Left lung (tissue), 10 donors: ENCODE measurements around the gene BCAS3. TPM values are rescaled to one million over a fixed set of nuclear protein-coding genes. Genes with fewer than 3 reads are reported as not detected.

Source experiments
- ATAC-seq: fragments of 200-7000 bp; cut with Tn5 transposase; one replicate; pipeline ENCODE4 v1.9.1; 2020; ENCODE audit warnings: moderate library complexity
- DNase-seq, 4 donors: peaks; one replicate each; pipeline ENCODE4 v3.0.0-alpha.2; 2013 to 2020
- H3K27ac ChIP-seq, 2 donors: fragments of 200-600 bp; sonication (generic) in 1 of 2; one replicate each; pipeline versions ENCODE4 v1.5.0 to v1.8.0; 2020 to 2021
- H3K27me3 ChIP-seq, 2 donors: fragments of 200-600 bp; sonication (generic) in 1 of 2; one replicate each; pipeline versions ENCODE4 v1.5.0 to v1.8.0; 2020 to 2021
- H3K36me3 ChIP-seq, 2 donors: fragments of 200-600 bp; sonication (generic) in 1 of 2; one replicate each; pipeline versions ENCODE4 v1.5.0 to v1.8.0; 2020 to 2021
- H3K4me1 ChIP-seq, 2 donors: fragments of 200-600 bp; one replicate each; pipeline ENCODE4 v1.8.0; 2021
- H3K4me3 ChIP-seq, 2 donors: fragments of 200-600 bp; sonication (generic) in 1 of 2; one replicate each; pipeline versions ENCODE4 v1.5.0 to v1.8.0; 2020 to 2021; ENCODE audit warnings: mild to moderate bottlenecking in 1 of 2
- H3K9me3 ChIP-seq, 2 donors: fragments of 200-600 bp; sonication (generic) in 1 of 2; one replicate each; pipeline versions ENCODE4 v1.5.0 to v1.8.0; 2020 to 2021
- CTCF ChIP-seq, 2 donors: fragments of 200-600 bp; sonication (generic) in 1 of 2; IDR thresholded peaks; one replicate each; pipeline versions ENCODE4 v1.5.0 to v1.8.0; 2021; ENCODE audit warnings: antibody characterized with exemption in 2 of 2
- intact Hi-C, 2 donors: fragments of 100-400 bp; cut with DNase I; formaldehyde crosslinking; loops; one replicate each; pipeline versions ENCODE4 v1.11.2 to v1.14.2; 2022
- polyA plus RNA-seq, 6 donors: library from polyadenylated mRNA; unstranded; fragments of 120-200 nt; gene quantifications; one replicate each; pipeline ENCODE4 v1.2.1, GENCODE V29; 2013; ENCODE audit not compliant: insufficient read length in 6 of 6
- total RNA-seq, 2 donors: library from RNA; stranded (reverse); fragmentation: NEBNext Ultra II Directional; extraction: Animal tissue kit (Norgen Biotek cat#: 25700); gene quantifications; one replicate each; pipeline ENCODE4 v1.2.1, GENCODE V29; 2021
- donor health status: DM: no; HTN: yes; CAD: no.
- donor health status: DM: no; HTN: no; CAD: no.

Gene BCAS3
- total and polyA plus RNA-seq, 8 donors, result 21.2 to 29.6 (median 28.0) TPM

GRCh38 chr17:60631119-60631518 lies 46.5 kb upstream of the BCAS3 start:
- Histone ChIP-seq H3K27ac (no peak overlapping the region), H3K36me3 (peaks cover 0 to 51% of the 10 kb centered on the region in 2 donors), H3K27me3 (no peaks in the 10 kb centered on the region), H3K9me3 (no peaks in the 10 kb centered on the region), H3K4me3 (no peak overlapping the region), H3K4me1 (no peaks in the 10 kb centered on the region)
- ATAC-seq (no peak), DNase-seq (no peak)
- TF ChIP-seq CTCF (IDR thresholded peaks at IDR 0.05), result no peak
- intact Hi-C loops, result no loop called here

GRCh38 chr17:60637683-60638082 lies 40.0 kb upstream of the BCAS3 start:
- intact Hi-C loops, result loop anchor here in 1 of 2 donors (5.0 kb wide), 1 partner anchor 65 kb away; no protein-coding TSS in a partner anchor
- Histone ChIP-seq H3K4me3 (no peak overlapping the region), H3K4me1 (peaks cover 0 to 8% of the 10 kb centered on the region in 2 donors), H3K36me3 (peaks cover 0 to 49% of the 10 kb centered on the region in 2 donors), H3K9me3 (no peaks in the 10 kb centered on the region), H3K27me3 (no peaks in the 10 kb centered on the region), H3K27ac (no peak overlapping the region)
- no peak for DNase-seq
- TF ChIP-seq CTCF (IDR thresholded peaks at IDR 0.05), result no peak
- no peak for ATAC-seq

- peaks cover 0 to 14% of the 10 kb centered on the region in 2 donors for H3K4me1 ChIP-seq
- no peak for DNase-seq
- peaks cover 0 to 43% of the 10 kb centered on the region in 2 donors for H3K36me3 ChIP-seq
- no peak for ATAC-seq
- intact Hi-C loops, result loop anchor here in 1 of 2 donors (5.0 kb wide), 1 partner anchor 67 kb away; no protein-coding TSS in a partner anchor
- no peak for TF ChIP-seq CTCF (IDR thresholded peaks at IDR 0.05)
- H3K4me3 ChIP-seq, result no peak overlapping the region
- H3K9me3 ChIP-seq, result no peaks in the 10 kb centered on the region
- H3K27ac ChIP-seq, result no peak overlapping the region
- no peaks in the 10 kb centered on the region for H3K27me3 ChIP-seq
Observed at GRCh38 chr17:60639019-60639330, 38.7 kb upstream of the BCAS3 start.

- Histone ChIP-seq H3K27me3 (no peaks in the 10 kb centered on the region), H3K9me3 (no peaks in the 10 kb centered on the region), H3K4me1 (peaks cover 0 to 14% of the 10 kb centered on the region in 2 donors), H3K4me3 (no peak overlapping the region), H3K36me3 (peaks cover 0 to 28% of the 10 kb centered on the region in 2 donors), H3K27ac (no peak overlapping the region)
- ATAC-seq (no peak), DNase-seq (no peak)
- TF ChIP-seq CTCF (IDR thresholded peaks at IDR 0.05), result no peak
- intact Hi-C loops, result no loop called here
Observed at GRCh38 chr17:60640503-60640902, 37.1 kb upstream of the BCAS3 start.

GRCh38 chr17:60641126-60641525 lies 36.5 kb upstream of the BCAS3 start:
- Histone ChIP-seq H3K27ac (no peak overlapping the region), H3K4me1 (peaks cover 0 to 14% of the 10 kb centered on the region in 2 donors), H3K4me3 (no peak overlapping the region), H3K36me3 (peaks cover 0 to 21% of the 10 kb centered on the region in 2 donors), H3K9me3 (no peaks in the 10 kb centered on the region), H3K27me3 (no peaks in the 10 kb centered on the region)
- TF ChIP-seq CTCF (IDR thresholded peaks at IDR 0.05), result no peak
- DNase-seq (no peak), ATAC-seq (no peak)
- intact Hi-C loops, result no loop called here
